ENCODE results near the gene KRTAP10-1.

The KRTAP10-1 gene

DNA sequence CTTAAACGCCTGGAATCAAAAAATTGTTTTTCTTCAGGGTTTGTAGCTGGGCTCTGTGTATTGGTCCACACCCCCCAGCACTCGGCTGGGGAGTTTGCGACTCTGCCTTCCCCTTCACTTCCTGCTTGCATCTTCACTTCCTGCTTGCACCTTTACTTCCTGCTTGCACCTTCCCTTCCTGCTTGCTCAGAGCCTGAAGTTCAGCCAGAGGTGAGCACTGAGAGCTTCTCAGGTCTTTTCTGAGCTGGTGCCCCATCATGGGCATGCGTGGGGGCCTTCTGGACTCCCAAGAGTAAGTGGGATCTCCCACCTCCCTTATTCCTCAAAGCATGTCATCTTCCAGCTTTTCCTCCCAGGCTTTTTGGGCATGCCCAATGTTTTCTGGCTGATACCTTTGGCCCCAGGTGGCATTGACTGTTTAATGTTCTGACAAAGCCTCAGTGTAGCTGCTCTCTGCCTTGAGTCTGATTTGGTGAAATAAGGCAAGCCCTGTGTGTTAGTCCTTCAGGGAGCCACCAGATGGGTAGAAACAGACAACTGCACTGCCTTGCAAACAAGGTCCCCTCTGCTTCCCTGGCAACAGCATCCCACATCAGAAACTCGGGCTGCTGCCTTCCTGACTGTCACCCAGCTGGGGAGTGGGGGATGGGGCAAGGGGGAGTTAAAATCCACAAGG is 7.8 kb upstream of the KRTAP10-1 start:
- no peak overlapping the region for H3K4me3 ChIP-seq
- H3K9me3 ChIP-seq (ENCODE audit: low read depth, low read length) = peaks cover 3% of the 10 kb centered on the region; the same call in 1 of the 2 replicates
- 0 out of 2 replicates have a peak, but pooled peaks cover 4% of the 10 kb centered on the region for H3K36me3 ChIP-seq (ENCODE audit: insufficient read depth, low read length)
- no peak for TF ChIP-seq EZH2 (IDR thresholded peaks at IDR 0.05)
- TF ChIP-seq POLR2AphosphoS5 (IDR thresholded peaks at IDR 0.05; ENCODE audit: borderline replicate concordance, low read depth, low read length) = no peak
- no peak for TF ChIP-seq FOXP2 (optimal IDR thresholded peaks at IDR 0.05; ENCODE audit: control extremely low read depth, extremely low read length, insufficient read depth)
- H3K9ac ChIP-seq (ENCODE audit: insufficient read length) = no peak overlapping the region
- DNase-seq (ENCODE audit: low read depth, low spot score) = no peak
- no peak overlapping the region for H3K27ac ChIP-seq

DNA sequence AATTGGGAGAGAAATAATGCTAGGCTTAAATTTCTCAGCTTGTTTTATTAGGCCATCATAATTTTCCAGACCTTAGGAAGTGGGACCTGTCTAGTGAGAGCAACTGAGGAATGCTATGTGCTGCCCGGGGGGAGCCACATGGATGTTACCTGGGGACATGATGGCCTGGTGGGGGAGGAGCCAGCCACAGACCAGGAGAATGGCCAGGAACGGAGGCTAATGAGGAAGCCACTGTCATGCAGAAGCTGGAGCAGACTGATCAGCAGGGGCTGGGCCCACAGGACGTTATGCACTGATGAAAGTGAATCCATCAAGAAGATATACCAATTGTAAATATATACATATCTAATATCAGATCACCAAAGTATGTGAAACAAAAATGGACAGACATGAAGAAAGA is 4.6 kb upstream of the KRTAP10-1 start:
- H3K9ac ChIP-seq (ENCODE audit: insufficient read length) = no peak overlapping the region
- H3K27ac ChIP-seq = no peak overlapping the region
- H3K4me3 ChIP-seq = no peak overlapping the region
- DNase-seq (ENCODE audit: low read depth, low spot score) = no peak
- H3K9me3 ChIP-seq (ENCODE audit: low read depth, low read length) = peaks cover 3% of the 10 kb centered on the region; the same call in 1 of the 2 replicates
- 0 out of 2 replicates have a peak, but pooled peaks cover 4% of the 10 kb centered on the region for H3K36me3 ChIP-seq (ENCODE audit: insufficient read depth, low read length)
- TF ChIP-seq POLR2AphosphoS5 (IDR thresholded peaks at IDR 0.05; ENCODE audit: borderline replicate concordance, low read depth, low read length) (no peak), FOXP2 (optimal IDR thresholded peaks at IDR 0.05; ENCODE audit: control extremely low read depth, extremely low read length, insufficient read depth) (no peak), EZH2 (IDR thresholded peaks at IDR 0.05) (no peak)

- TF ChIP-seq FOXP2 (optimal IDR thresholded peaks at IDR 0.05; ENCODE audit: control extremely low read depth, extremely low read length, insufficient read depth) = no peak
- no peak for TF ChIP-seq EZH2 (IDR thresholded peaks at IDR 0.05)
- no peak for TF ChIP-seq POLR2AphosphoS5 (IDR thresholded peaks at IDR 0.05; ENCODE audit: borderline replicate concordance, low read depth, low read length)
- no peak for DNase-seq (ENCODE audit: low read depth, low spot score)
- H3K9ac ChIP-seq (ENCODE audit: insufficient read length) = no peak overlapping the region
These were observed 2.7 kb upstream of the KRTAP10-1 start for GRCh38 chr21:44542716-44543115.

DNA sequence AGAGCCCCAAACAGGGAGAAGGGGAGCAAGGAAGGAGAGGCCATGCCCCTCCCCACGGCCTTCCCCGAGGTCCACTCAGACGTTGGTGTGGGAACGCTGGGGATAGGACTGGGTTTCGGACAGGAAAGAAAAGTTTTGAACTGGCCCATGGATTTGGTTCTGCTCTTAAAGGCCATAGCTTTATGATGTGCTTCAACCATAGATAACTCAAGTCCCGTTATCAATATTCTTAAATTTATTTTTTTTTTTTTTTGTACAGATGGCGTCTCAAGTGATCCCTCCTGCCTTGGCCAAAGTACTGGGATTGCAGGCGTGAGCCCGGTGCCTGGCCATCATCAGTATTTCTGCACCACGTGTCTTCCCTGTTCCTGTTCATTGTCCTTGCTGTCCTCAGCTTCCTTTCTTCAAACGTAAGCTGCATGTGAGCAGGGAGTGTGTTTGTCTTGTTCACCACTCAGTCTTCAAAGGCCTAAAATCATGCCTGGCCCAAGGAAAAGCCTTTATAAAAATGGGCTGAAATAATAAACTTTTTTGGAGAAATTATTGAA is 820 bp upstream of the KRTAP10-1 start:
- no peak overlapping the region for H3K9ac ChIP-seq (ENCODE audit: insufficient read length)
- H3K36me3 ChIP-seq (ENCODE audit: insufficient read depth, low read length) = 0 out of 2 replicates have a peak, but pooled peaks cover 4% of the 10 kb centered on the region
- DNase-seq (ENCODE audit: low read depth, low spot score) = no peak
- H3K4me3 ChIP-seq = no peak overlapping the region
- TF ChIP-seq FOXP2 (optimal IDR thresholded peaks at IDR 0.05; ENCODE audit: control extremely low read depth, extremely low read length, insufficient read depth) = no peak
- H3K9me3 ChIP-seq (ENCODE audit: low read depth, low read length) = no peaks in the 10 kb centered on the region
- no peak overlapping the region for H3K27ac ChIP-seq

More at GRCh38 chr21:44542716-44543115, 2.7 kb upstream of the KRTAP10-1 start:
- Histone ChIP-seq H3K27ac (no peak overlapping the region), H3K36me3 (ENCODE audit: insufficient read depth, low read length) (0 out of 2 replicates have a peak, but pooled peaks cover 4% of the 10 kb centered on the region), H3K4me3 (no peak overlapping the region), H3K9me3 (ENCODE audit: low read depth, low read length) (peaks cover 3% of the 10 kb centered on the region; the same call in 1 of the 2 replicates)

DNA sequence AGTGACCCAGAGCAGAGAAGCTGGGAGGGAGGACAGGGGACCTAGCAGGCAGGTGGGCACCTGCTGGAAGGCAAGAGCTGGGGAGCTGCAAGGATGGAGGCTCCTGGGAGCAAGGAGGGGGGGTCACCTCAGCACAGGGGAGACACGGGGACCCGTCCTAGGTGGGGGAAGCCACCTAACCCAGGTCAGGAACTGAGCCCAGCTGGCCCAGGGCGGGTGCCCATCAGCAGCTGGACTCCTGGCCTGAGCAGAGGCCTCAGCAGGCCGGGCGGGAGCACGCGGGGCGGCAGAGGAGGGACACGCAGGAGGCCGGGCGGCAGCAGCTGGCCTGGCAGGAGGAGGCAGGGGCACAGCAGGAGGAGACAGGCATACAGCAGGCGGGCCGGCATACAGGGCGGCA is 949 bp downstream of the KRTAP10-1 start:
- Histone ChIP-seq H3K36me3 (ENCODE audit: insufficient read depth, low read length) (peaks cover 7% of the 10 kb centered on the region; the same call in 1 of the 2 replicates), H3K27ac (no peak overlapping the region), H3K9ac (ENCODE audit: insufficient read length) (no peak overlapping the region), H3K9me3 (ENCODE audit: low read depth, low read length) (no peaks in the 10 kb centered on the region), H3K4me3 (no peak overlapping the region)
- TF ChIP-seq POLR2AphosphoS5 (IDR thresholded peaks at IDR 0.05; ENCODE audit: borderline replicate concordance, low read depth, low read length) (no peak), FOXP2 (optimal IDR thresholded peaks at IDR 0.05; ENCODE audit: control extremely low read depth, extremely low read length, insufficient read depth) (no peak), EZH2 (IDR thresholded peaks at IDR 0.05) (no peak)
- no peak for DNase-seq (ENCODE audit: low read depth, low spot score)

DNA sequence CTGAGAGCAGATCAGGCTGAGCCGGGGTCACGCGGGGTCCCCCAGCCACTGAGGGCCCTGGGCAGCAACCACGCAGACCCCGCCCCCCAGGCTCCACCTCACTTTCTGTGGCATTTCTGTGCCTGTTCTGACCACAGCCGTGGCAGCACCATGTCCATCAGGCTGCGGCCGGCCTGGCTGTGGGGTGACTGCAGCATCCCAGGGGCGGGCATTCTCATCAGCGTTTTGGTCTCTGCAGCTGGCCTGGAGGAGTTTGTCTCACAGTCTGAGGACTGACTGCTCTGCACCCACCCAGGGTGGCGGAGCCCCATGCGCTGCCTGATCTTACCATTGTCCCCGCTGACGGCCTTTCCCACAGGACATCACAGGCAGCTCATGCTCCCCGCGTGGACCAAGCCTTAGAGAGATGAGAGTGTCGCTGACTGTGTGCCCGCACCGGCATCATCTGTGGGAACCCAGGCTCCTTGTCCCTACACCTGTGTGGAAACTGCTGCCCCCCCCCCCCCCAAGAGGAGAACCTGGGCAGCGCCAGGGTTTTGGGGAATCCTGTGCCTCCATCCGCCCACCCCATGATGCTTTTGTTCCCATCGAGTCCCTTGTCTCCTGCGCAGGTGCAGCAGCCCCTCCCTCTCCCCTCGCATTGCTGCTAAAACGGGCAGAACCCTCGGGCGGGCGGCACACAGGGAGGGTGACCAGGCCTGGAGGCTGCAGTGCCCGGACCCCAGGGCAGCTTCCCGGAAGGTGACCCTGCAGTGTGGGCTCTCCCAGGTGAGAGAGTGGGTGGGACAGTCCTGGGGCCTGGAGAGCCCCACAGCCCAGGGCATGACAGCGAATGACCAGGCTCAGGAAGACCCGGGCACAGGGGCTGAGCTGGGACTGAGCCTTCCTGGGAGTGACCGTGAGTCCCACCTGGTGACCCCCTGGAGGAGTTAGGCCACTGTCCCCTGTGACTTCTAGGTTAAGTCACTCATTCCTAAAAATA is 1.8 kb downstream of the KRTAP10-1 start:
- H3K9me3 ChIP-seq (ENCODE audit: low read depth, low read length) = no peaks in the 10 kb centered on the region
- H3K27ac ChIP-seq = no peak overlapping the region
- H3K36me3 ChIP-seq (ENCODE audit: insufficient read depth, low read length) = peaks cover 4% of the 10 kb centered on the region; the same call in 1 of the 2 replicates
- H3K4me3 ChIP-seq = no peak overlapping the region
- H3K9ac ChIP-seq (ENCODE audit: insufficient read length) = no peak overlapping the region
- no peak for DNase-seq (ENCODE audit: low read depth, low spot score)
- TF ChIP-seq POLR2AphosphoS5 (IDR thresholded peaks at IDR 0.05; ENCODE audit: borderline replicate concordance, low read depth, low read length) = no peak
- TF ChIP-seq EZH2 (IDR thresholded peaks at IDR 0.05) = no peak
- no peak for TF ChIP-seq FOXP2 (optimal IDR thresholded peaks at IDR 0.05; ENCODE audit: control extremely low read depth, extremely low read length, insufficient read depth)

GRCh38 chr21:44535963-44536362 is 4.0 kb downstream of the KRTAP10-1 start:
- H3K9ac ChIP-seq (ENCODE audit: insufficient read length) = no peak overlapping the region
- no peak overlapping the region for H3K27ac ChIP-seq
- H3K36me3 ChIP-seq (ENCODE audit: insufficient read depth, low read length) = peaks cover 9% of the 10 kb centered on the region; the same call in 1 of the 2 replicates
- no peak overlapping the region for H3K4me3 ChIP-seq
- H3K9me3 ChIP-seq (ENCODE audit: low read depth, low read length) = no peaks in the 10 kb centered on the region
- TF ChIP-seq POLR2AphosphoS5 (IDR thresholded peaks at IDR 0.05; ENCODE audit: borderline replicate concordance, low read depth, low read length) (no peak), EZH2 (IDR thresholded peaks at IDR 0.05) (no peak), FOXP2 (optimal IDR thresholded peaks at IDR 0.05; ENCODE audit: control extremely low read depth, extremely low read length, insufficient read depth) (no peak)
- DNase-seq (ENCODE audit: low read depth, low spot score) = no peak

DNA sequence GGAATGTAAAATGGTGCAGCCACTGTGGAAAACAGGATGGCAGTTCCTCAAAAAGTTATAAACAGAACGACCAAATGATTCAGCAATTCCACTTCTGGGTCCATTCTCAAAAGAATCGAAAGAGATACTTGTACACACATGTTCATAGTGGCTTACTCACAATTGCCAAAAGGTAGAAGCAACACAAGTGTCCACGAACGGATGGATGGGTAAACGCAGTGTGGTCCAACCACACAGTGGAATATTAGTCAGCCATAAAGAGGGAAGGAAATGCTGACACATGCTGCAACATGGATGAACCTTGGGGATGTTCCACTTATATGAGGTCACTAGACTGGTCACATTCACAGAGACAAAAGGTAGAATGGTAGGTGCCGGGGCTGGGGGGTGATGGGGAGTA is 5.3 kb downstream of the KRTAP10-1 start:
- no peak for DNase-seq (ENCODE audit: low read depth, low spot score)
- H3K27ac ChIP-seq = no peak overlapping the region
- H3K9ac ChIP-seq (ENCODE audit: insufficient read length) = no peak overlapping the region
- TF ChIP-seq EZH2 (IDR thresholded peaks at IDR 0.05) (no peak), POLR2AphosphoS5 (IDR thresholded peaks at IDR 0.05; ENCODE audit: borderline replicate concordance, low read depth, low read length) (no peak)
- peaks cover 9% of the 10 kb centered on the region; the same call in 1 of the 2 replicates for H3K36me3 ChIP-seq (ENCODE audit: insufficient read depth, low read length)
- H3K4me3 ChIP-seq = no peak overlapping the region
- H3K9me3 ChIP-seq (ENCODE audit: low read depth, low read length) = no peaks in the 10 kb centered on the region
